Fibroblast of upper back skin (primary cell): ENCODE measurements around the gene COL18A1.

Experiments used
- DNase-seq: peaks from one replicate; pipeline ENCODE4 v3.0.0-alpha.2; 2013

Gene COL18A1

GRCh38 chr21:45481977-45482898 is 77.3 kb downstream of the COL18A1 start:
- no peak for DNase-seq

- no peak for DNase-seq
These were observed 78.2 kb downstream of the COL18A1 start for GRCh38 chr21:45482899-45483821.

DNA sequence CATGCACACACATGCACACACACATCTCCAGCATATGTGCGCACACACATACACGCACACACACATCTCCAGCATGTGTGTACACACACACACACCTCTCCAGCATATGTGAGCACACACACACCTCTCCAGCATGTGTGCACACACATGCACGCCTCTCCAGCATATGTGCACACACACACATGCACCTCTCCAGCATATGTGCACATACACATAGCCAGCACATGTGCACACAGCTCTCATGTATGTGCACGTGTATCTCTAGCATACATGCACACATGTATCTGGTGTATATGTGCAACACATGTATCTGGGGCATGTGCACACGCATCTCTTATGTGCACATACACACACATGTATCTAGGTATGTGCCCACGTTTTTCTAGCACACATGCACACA is 79.4 kb downstream of the COL18A1 start:
- DNase-seq = no peak

GRCh38 chr21:45485686-45486442 is 80.9 kb downstream of the COL18A1 start:
- no peak for DNase-seq

GRCh38 chr21:45486443-45487160 is 81.6 kb downstream of the COL18A1 start:
- DNase-seq = no peak

DNA sequence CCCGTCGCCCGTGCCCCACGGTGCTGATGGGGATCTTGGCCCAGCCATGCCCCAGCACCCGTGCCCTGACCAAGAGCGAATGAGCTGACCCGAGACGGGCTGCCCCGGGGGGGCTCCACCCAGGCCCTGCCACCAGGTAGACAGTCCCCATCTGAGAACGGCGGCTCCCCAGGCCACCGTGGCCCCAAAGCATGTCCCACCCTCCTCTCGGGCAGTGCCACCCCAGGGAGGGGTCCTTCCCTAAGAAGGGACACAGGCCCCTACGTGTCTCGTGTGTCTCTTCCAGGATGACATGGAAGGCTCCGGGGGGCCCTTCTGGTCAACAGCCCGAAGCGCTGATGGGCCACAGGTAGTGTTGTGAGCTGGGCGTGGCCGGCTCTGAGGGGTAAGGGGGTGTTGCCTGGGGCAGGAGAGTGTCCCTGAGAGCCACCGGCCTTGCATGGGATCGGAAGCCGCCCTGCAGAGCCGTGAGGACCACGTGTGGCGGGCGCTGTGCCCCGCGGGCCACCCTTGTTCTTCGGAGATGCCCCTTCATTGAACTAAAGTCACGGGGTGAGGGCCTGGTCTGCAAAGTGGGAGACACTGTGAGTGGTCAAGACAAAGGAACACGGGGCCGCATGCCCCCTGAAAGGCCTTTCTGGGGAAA is 82.3 kb downstream of the COL18A1 start:
- no peak for DNase-seq

DNA sequence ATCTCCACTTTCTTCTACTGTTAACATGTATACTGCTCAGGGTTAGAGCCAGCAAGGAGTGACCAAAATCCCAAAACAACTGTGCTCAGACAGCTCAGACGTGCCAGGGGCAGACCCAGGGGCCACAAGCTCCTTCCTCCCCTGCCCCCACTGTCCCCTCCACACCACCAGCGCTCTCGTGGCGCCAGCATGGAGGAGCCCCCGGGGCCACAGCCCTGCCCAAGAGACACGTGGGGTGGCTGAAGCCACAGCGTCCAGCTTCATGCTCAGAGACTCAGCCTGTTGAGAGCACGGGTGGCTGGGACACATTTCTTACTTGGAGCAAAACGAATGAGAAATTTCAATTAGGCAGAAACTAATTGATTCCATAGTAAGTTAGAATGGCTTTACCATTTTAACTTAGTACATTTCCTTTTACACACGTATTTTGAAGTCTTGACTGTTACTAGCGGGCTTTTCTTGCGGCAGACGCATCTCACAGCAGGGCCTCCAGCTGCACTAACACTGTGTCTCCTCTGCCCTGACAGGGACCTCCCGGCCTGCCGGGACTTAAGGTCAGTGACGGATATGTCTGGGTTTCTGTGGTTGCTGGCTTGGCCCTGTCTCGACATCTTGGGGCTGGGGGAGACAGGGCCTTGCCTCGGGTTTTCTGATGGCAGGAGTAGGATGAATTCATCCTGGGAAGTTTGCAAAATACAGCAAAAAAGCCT is 83.1 kb downstream of the COL18A1 start:
- DNase-seq = peak; percentile 7

DNA sequence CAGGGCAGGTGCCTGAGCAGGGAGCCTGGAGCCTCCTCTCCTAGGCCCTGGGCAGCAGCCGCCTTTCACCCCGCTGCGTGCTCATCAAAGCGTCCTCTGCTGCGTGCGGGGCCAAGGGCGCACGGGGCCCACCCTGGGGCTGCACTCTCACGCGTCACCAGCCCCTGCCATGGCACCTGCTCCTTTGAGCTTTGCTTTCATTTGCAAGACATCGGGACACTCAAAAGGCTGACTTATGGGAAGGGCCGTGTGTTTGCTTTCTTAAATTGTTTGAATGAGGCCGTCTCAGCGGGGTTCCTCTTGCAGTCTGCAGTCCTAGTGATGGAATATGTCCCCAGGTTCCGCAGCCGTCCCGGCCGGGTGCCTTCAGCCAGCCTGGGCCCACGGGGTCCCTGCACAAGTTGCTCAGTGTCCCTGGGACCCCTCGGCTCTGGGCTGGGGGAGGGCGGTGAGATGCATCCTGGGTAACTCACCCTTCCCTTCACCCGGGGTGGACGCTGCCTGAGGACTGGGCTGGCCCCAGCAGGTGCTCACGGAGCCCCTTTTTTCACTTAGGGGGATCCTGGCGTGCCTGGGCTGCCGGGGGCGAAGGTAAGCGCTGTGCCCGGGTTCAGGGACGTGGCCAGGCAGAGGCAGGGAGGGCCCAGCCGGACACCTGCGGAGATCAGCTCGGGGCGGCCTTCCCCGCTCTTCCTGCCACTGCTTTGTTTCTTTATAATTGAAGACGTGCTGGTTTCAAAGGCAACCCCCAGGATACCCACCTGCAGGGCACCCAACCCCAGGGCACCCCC is 84.2 kb downstream of the COL18A1 start:
- DNase-seq = no peak

GRCh38 chr21:45489722-45489982 is 84.7 kb downstream of the COL18A1 start:
- DNase-seq = no peak

GRCh38 chr21:45490049-45490731 is 85.2 kb downstream of the COL18A1 start:
- DNase-seq = no peak

GRCh38 chr21:45491056-45491455 is 86.1 kb downstream of the COL18A1 start:
- no peak for DNase-seq

DNA sequence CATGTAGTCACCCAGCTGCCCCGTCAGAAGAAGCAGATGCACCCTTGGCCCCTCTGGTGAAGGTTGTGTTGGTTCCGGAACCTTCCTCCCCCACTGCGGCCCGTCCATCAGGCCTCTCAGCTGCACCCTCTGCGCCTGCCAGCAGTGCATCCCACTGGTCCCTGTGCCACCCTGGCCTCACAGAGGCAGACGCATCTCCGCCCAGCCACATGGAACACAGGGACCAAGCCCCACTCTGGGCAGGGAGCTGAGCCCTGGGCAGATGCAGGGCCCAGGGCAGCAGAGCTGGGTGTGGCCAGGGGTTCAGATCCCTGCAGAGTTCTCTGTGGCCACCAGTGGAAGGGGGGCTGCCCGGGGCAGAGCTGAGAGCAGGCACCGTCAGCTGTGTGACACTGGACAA is 86.7 kb downstream of the COL18A1 start:
- no peak for DNase-seq

DNA sequence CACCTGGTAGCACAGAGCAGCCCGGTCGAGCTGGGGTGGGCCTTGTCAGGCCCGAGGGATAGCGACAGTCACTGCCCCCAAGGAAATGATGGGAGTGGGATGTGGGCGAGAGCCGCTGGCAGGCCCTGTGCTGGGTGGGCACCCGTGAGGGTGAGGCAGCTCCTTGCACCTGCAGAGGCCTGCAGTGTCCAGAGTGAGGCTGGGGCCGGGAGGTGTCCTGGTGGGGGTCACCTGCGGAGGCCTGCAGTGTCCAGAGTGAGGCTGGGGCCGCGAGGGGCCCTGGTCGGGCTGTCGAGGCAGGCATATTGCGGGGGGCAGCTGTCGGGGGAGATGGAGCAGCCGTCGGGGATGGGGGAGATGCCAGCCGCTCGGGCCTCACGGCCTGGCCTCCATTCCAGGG is 87.8 kb downstream of the COL18A1 start:
- DNase-seq = no peak

DNA sequence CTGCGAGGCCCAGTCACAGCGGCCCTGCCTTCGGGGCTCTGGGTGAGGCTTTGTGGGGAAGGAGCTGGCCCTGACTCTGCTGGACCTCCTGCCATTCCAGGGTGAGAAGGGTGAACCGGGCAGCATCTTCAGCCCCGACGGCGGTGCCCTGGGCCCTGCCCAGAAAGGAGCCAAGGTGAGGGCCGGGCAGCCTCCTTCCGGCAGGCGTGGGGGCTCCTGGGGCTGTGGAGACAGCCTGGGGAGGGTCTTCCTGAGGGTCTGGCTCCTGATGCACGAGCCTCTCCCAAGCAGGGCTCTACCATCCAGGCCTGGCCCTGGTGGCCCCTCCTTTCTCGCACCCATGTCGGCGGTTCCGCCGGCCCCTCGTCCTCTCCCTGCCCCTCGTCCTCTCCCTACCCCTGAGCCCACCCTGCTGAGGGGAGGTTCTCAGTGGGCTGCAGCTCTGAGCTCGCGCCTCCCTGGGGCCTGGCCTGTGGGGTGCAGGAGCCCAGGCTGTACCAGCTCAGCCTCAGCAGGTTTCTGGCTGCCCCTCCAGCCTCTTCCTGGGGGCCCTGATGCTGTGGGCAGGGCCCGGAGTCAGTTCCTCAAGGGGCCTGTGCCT is 88.5 kb downstream of the COL18A1 start:
- no peak for DNase-seq

DNA sequence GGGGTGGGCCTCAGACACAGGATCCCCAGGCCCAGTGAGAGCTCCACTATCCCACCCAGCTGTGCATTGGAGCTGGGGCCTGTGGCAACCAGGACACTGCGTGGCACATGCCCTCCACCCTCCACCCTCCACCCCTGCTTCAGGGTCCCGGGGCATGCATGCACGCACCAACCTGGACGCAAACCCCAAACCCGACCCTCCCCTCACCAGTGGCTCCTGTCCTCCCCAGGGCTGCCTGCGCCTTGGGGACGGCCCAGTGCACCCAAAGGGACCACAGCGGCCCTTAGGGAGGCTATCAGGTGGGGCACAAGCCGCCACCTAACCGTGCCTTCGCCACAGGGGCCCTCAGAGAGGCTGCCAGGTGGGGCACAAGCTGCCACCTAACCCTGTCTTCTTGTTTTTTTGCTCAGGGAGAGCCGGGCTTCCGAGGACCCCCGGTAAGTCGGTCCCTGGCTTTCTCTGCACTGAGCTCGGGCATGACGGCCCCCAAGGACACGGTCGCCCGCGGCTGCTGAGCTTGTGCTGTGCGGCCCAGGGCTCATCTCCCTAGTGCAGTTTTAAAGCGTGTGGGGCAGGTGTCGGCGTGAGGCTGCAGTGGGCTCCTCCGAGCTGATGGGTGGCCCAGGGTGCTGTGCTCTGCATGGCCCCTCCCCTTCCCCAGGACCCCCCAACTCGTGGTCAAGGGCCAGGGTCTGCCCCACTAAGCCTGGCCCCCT is 89.3 kb downstream of the COL18A1 start:
- DNase-seq = no peak

DNA sequence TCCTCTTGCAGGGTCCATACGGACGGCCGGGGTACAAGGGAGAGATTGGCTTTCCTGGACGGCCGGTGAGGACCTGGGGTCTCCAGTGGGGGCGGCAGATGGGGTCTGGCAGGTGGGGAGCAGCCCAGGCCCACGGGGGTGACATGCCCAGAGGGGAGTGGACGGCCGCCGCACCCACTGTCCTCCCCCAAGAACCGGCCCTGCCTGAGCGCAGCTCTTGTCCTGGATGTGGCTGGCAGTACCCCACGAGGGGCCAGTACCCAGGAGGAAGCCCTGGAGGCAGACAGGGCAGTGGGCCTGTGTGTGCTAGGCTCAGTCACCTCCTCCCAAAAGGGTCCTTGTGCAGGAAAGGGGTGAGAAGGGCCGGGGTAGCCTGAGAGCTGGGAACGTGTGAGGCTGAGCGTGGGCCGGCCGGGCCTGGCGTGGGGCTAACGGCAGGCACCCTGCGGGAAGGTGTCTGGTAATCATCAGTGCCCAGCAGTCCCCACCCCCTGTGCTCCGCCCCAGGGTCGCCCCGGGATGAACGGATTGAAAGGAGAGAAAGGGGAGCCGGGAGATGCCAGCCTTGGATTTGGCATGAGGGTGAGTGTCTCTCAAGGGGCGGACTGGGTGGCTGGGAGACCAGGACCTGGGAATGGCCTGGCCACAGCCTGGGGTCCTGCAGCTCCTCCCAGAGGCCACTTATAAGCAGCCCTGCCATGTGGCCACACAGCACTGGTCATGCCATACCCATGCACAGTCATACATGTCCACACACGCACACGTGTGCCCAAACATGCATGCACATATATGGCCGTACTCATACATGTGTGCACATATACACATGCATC is 90.1 kb downstream of the COL18A1 start:
- DNase-seq = no peak

DNA sequence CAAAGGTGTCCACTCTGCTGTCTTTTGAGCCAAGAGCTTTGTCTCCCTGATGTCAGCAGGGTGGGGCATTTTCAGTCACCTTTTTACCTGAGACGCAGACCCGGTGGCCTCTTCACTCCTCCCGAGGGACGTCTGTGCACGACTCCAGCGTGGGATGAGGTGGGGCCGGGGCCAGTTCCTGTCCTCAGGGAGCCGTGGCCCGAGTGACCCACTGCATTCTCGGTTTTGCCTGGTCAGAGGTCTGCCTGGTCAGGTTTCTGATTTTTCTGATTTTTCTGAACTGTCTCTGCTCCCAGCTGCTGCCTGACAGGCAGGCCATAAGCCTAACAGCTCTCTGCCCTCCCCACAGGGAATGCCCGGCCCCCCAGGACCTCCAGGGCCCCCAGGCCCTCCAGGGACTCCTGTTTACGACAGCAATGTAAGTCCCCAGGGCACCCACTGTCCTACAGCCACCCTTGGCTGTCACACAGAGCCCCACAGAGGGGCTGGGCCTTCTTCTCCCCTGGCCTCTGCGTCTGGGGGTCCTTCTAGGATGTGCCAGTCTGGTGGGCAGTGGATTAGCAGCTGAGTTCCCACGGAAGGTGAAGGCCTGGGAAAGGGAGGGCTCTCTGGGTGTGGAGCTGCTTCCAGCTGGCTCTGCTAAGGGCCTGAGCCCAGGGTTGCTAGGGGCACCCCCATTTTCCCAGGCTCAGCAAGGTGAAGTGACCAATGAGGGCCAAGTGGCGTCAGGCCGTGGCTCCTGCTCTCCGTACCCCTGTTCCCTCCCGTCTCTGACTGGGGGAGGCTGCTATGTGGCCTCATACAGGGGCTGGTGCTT is 91.4 kb downstream of the COL18A1 start:
- DNase-seq = no peak
